ENCODE measurements around the gene CA5B.

The CA5B gene

DNA sequence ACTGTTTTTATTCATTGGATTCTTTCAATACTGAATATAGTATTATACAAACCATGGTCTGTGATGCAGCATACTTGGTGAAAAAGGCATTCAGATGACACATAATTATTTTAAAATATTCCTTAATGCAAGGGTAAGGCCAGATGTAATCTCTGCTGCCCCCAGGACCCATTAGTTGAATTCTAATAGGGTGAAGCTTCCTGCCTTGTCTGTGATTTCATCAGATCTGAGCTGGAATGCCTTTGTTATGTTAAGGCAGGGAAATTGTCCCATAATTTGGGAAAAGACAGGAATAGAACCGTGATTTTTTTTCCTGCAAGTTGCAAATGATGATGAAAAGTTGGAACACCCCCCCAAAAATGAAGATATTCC, 78.4 kb downstream of the CA5B start:
- no peaks in the 10 kb centered on the region for H3K4me1 ChIP-seq (ENCODE audit: insufficient read depth, low read length, severe bottlenecking)

DNA sequence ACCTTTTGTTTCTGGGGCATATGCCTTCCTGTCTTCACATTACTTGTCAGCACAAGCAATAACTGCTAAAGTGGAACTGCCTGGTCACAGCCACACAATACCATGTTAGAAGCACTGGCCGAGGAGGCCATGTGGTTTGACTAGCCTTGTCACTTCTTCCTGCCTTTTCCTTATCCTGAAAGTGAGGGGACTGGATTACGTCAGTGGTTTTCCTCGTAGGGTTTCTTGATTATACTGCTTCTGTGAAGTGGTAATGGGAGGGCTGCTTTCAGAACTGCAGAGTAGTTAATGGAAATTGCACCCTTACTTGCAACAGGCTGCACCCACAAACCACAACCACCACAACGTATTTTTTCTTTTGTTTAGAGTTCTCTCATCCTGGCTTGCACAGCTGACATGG, 78.8 kb downstream of the CA5B start:
- Histone ChIP-seq H3K4me2 (ENCODE audit: low read length) (no peak overlapping the region), H3K27ac (ENCODE audit: low read depth, low read length, poor library complexity, severe bottlenecking) (no peak overlapping the region), H3F3A (ENCODE audit: insufficient read depth, low read length) (no peaks in the 10 kb centered on the region), H3K4me3 (ENCODE audit: low read depth, low read length, poor library complexity, severe bottlenecking) (no peak overlapping the region), H3K79me2 (ENCODE audit: insufficient read depth, low read length) (no peaks in the 10 kb centered on the region), H3K9me3 (ENCODE audit: low read length) (no peaks in the 10 kb centered on the region), H3K4me1 (ENCODE audit: insufficient read depth, low read length, severe bottlenecking) (no peaks in the 10 kb centered on the region), H3K36me3 (ENCODE audit: insufficient read depth, low read length) (peaks cover 59% of the 10 kb centered on the region), H3K27me3 (ENCODE audit: insufficient read depth, low read length) (no peaks in the 10 kb centered on the region), H3K9me2 (ENCODE audit: low read depth, low read length) (no peaks in the 10 kb centered on the region), H2AFZ (ENCODE audit: low read length) (no peak overlapping the region), H3K9ac (ENCODE audit: low read length) (no peak overlapping the region), H4K20me1 (ENCODE audit: insufficient read depth, low read length) (no peaks in the 10 kb centered on the region)
- no peak for TF ChIP-seq EZH2 (IDR thresholded peaks at IDR 0.05; ENCODE audit: borderline replicate concordance, low read length)
- TF ChIP-seq, protein P1, sequence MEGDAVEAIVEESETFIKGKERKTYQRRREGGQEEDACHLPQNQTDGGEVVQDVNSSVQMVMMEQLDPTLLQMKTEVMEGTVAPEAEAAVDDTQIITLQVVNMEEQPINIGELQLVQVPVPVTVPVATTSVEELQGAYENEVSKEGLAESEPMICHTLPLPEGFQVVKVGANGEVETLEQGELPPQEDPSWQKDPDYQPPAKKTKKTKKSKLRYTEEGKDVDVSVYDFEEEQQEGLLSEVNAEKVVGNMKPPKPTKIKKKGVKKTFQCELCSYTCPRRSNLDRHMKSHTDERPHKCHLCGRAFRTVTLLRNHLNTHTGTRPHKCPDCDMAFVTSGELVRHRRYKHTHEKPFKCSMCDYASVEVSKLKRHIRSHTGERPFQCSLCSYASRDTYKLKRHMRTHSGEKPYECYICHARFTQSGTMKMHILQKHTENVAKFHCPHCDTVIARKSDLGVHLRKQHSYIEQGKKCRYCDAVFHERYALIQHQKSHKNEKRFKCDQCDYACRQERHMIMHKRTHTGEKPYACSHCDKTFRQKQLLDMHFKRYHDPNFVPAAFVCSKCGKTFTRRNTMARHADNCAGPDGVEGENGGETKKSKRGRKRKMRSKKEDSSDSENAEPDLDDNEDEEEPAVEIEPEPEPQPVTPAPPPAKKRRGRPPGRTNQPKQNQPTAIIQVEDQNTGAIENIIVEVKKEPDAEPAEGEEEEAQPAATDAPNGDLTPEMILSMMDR (IDR thresholded peaks at IDR 0.05; ENCODE audit: low read length): no peak

More for the DNA sequence above, 78.4 kb downstream of the CA5B start:
- H4K20me1 ChIP-seq (ENCODE audit: insufficient read depth, low read length): no peaks in the 10 kb centered on the region
- H3K9me3 ChIP-seq (ENCODE audit: low read length): no peaks in the 10 kb centered on the region
- H3K27ac ChIP-seq (ENCODE audit: low read depth, low read length, poor library complexity, severe bottlenecking): no peak overlapping the region
- H3K9ac ChIP-seq (ENCODE audit: low read length): no peak overlapping the region
- H3K27me3 ChIP-seq (ENCODE audit: insufficient read depth, low read length): no peaks in the 10 kb centered on the region
- H3K4me2 ChIP-seq (ENCODE audit: low read length): no peak overlapping the region
- H3F3A ChIP-seq (ENCODE audit: insufficient read depth, low read length): no peaks in the 10 kb centered on the region
- H3K36me3 ChIP-seq (ENCODE audit: insufficient read depth, low read length): peaks cover 59% of the 10 kb centered on the region
- H2AFZ ChIP-seq (ENCODE audit: low read length): no peak overlapping the region
- no peaks in the 10 kb centered on the region for H3K9me2 ChIP-seq (ENCODE audit: low read depth, low read length)
- H3K4me3 ChIP-seq (ENCODE audit: low read depth, low read length, poor library complexity, severe bottlenecking): no peak overlapping the region
- no peak for TF ChIP-seq EZH2 (IDR thresholded peaks at IDR 0.05; ENCODE audit: borderline replicate concordance, low read length)
- TF ChIP-seq, protein P1 (IDR thresholded peaks at IDR 0.05; ENCODE audit: low read length): no peak
- no peaks in the 10 kb centered on the region for H3K79me2 ChIP-seq (ENCODE audit: insufficient read depth, low read length)

DNA sequence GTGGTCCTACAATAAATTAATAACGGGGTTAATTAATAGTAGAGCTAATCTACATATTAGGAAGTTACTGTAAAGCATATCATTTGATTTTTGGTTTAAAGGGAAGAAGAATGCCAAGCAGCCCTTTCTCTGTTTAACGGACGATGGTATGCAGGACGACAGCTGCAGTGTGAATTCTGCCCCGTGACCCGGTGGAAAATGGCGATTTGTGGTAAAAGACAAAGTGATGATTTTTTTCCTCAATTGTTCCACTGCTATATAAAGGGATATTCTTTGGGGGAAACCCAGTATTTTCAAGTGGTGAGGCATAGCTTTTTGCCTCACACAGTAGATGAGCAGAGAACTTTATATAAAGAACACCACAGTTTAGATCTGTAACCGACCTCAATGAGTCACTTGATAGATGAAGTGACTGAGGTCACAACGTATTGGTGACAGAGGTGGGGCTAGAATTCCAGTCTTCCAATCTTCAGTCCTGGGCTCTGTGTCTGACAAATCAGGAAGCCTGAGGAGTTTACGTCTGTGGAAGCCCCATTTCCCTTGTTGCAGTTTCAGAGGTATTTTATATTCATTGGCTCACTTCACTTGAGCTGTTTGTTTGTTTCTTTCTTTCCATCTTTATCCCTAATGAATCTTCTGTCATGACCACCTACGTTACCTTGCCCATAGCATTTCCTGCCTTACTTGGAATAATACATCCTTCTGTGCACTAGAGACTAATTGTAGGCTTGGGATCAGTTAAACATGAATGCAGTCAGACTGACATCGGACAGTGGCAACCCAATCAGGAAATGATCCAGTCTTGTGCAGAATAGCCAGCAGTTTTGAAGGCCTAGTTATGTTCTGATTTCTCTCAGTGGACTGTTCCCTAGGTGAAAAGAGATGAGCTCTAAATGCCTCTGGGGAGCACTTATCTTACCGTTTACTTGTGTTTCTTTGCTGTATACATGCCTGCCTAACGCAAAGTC, 82.3 kb downstream of the CA5B start:
- no peaks in the 10 kb centered on the region for H3F3A ChIP-seq (ENCODE audit: insufficient read depth, low read length)
- H4K20me1 ChIP-seq (ENCODE audit: insufficient read depth, low read length): no peaks in the 10 kb centered on the region
- H3K4me1 ChIP-seq (ENCODE audit: insufficient read depth, low read length, severe bottlenecking): no peaks in the 10 kb centered on the region
- no peak overlapping the region for H3K4me2 ChIP-seq (ENCODE audit: low read length)
- TF ChIP-seq, protein P1 (IDR thresholded peaks at IDR 0.05; ENCODE audit: low read length): no peak
- TF ChIP-seq EZH2 (IDR thresholded peaks at IDR 0.05; ENCODE audit: borderline replicate concordance, low read length): no peak
- no peak overlapping the region for H3K27ac ChIP-seq (ENCODE audit: low read depth, low read length, poor library complexity, severe bottlenecking)
- no peaks in the 10 kb centered on the region for H3K9me2 ChIP-seq (ENCODE audit: low read depth, low read length)
- no peak overlapping the region for H3K4me3 ChIP-seq (ENCODE audit: low read depth, low read length, poor library complexity, severe bottlenecking)
- H3K79me2 ChIP-seq (ENCODE audit: insufficient read depth, low read length): no peaks in the 10 kb centered on the region
- H2AFZ ChIP-seq (ENCODE audit: low read length): no peak overlapping the region
- peaks cover 46% of the 10 kb centered on the region for H3K36me3 ChIP-seq (ENCODE audit: insufficient read depth, low read length)
- H3K27me3 ChIP-seq (ENCODE audit: insufficient read depth, low read length): no peaks in the 10 kb centered on the region
- no peaks in the 10 kb centered on the region for H3K9me3 ChIP-seq (ENCODE audit: low read length)
- no peak overlapping the region for H3K9ac ChIP-seq (ENCODE audit: low read length)

All from OCI-LY1 (cell line).